MM.1S (cell line): ENCODE measurements around the gene ATP8B4.

Experiments used
- DNase-seq: peaks from one replicate; pipeline ENCODE4 v3.0.0-alpha.2; 2015
- H2AFZ ChIP-seq: fragments of 300-600 bp; sonication (generic); 2 replicates; pipeline ENCODE4 v1.6.0; 2016; ENCODE audit warnings: antibody characterized with exemption, low read length
- H3F3A ChIP-seq: fragments of 300-600 bp; sonication (generic); 2 replicates; pipeline ENCODE4 v1.6.1; 2016; ENCODE audit warnings: mild to moderate bottlenecking, antibody characterized with exemption, low read length, moderate library complexity, mixed read lengths; ENCODE audit not compliant: insufficient read depth
- H3K27ac ChIP-seq: fragments of 300-600 bp; sonication (generic); 2 replicates; pipeline ENCODE4 v1.5.1; 2016; ENCODE audit warnings: mild to moderate bottlenecking, low read length
- H3K27me3 ChIP-seq: fragments of 300-600 bp; sonication (generic); replicated peaks from 2 replicates; pipeline ENCODE4 v1.6.0; 2016; ENCODE audit warnings: low read length; ENCODE audit not compliant: insufficient read depth
- H3K36me3 ChIP-seq: fragments of 300-600 bp; sonication (generic); replicated peaks from 2 replicates; pipeline ENCODE4 v1.6.1; 2016; ENCODE audit warnings: mild to moderate bottlenecking, low read length, mixed read lengths; ENCODE audit not compliant: insufficient read depth
- H3K4me1 ChIP-seq: fragments of 300-600 bp; sonication (generic); 2 replicates; pipeline ENCODE4 v1.6.1; 2016; ENCODE audit warnings: low read length, mixed read lengths
- H3K4me2 ChIP-seq: fragments of 300-600 bp; sonication (generic); 2 replicates; pipeline ENCODE4 v1.6.0; 2016; ENCODE audit warnings: low read depth, low read length
- H3K4me3 ChIP-seq: fragments of 300-600 bp; sonication (generic); 2 replicates; pipeline ENCODE4 v1.5.1; 2016; ENCODE audit warnings: low read length, mixed read lengths
- H3K79me2 ChIP-seq: fragments of 300-600 bp; sonication (generic); 2 replicates; pipeline ENCODE4 v1.6.1; 2016; ENCODE audit warnings: mixed run types, low read length, mixed read lengths
- H3K9ac ChIP-seq: fragments of 300-600 bp; sonication (generic); 2 replicates; pipeline ENCODE4 v1.6.1; 2016; ENCODE audit warnings: low read length, mixed read lengths
- H3K9me2 ChIP-seq: fragments of 300-600 bp; sonication (generic); replicated peaks from 2 replicates; pipeline ENCODE4 v1.6.1; 2016; ENCODE audit warnings: mild to moderate bottlenecking, low read length, mixed read lengths; ENCODE audit not compliant: insufficient read depth
- H3K9me3 ChIP-seq: fragments of 300-600 bp; sonication (generic); replicated peaks from 2 replicates; pipeline ENCODE4 v1.6.1; 2016; ENCODE audit warnings: mild to moderate bottlenecking, low read length, mixed read lengths; ENCODE audit not compliant: insufficient read depth
- H4K20me1 ChIP-seq: fragments of 300-600 bp; sonication (generic); 2 replicates; pipeline ENCODE4 v1.6.1; 2016; ENCODE audit warnings: mild to moderate bottlenecking, low read length, moderate library complexity, mixed read lengths; ENCODE audit not compliant: insufficient read depth
- CTCF ChIP-seq: fragments of 300-600 bp; sonication (generic); IDR thresholded peaks from 2 replicates; pipeline ENCODE4 v1.5.1; 2016; ENCODE audit warnings: antibody characterized with exemption, low read length, mixed read lengths
- EZH2 ChIP-seq: fragments of 300-600 bp; sonication (generic); optimal IDR thresholded peaks from 2 replicates; pipeline ENCODE3; 2017; ENCODE audit warnings: low read depth, mild to moderate bottlenecking, antibody characterized with exemption, low read length, mixed read lengths
- EZH2phosphoT487 ChIP-seq: fragments of 300-600 bp; sonication (generic); IDR thresholded peaks from 2 replicates; pipeline ENCODE4 v1.6.1; 2018; ENCODE audit warnings: antibody characterized with exemption, low read length

ATP8B4 gene

DNA sequence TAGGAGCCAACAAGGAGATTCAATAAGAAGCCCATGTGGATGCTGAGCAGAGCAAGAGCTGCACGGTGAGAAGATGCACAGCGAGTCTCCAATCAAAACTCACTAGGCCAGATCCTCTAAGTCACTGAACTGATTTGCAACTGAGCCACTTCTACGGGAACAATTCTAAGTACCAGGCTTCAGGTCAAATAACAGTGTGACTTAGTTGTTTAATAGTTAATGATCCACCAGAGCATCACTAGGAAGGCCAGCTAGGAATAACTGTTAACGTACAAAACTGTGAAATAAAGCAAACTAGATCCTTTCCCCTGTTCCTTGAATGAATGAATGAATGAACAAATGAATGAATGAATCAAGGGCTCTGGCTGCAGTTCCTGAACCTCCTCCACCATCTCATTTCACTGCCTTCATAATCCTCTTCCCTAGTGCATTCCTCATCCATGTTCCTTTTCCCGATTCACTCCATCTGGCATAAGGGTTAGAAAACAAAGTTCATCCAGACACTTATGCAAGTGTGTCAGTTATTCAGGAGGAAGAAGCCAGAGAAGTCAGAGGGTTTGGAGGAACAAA lies 59.7 kb downstream of the ATP8B4 start:
- TF ChIP-seq EZH2 (no peak), EZH2phosphoT487 (no peak)
- no peaks in the 10 kb centered on the region for H3K9me2 ChIP-seq
- peak overlapping the region; percentile 25; the same call in 1 of the 2 replicates for H3K4me2 ChIP-seq
- H3K36me3 ChIP-seq = no peaks in the 10 kb centered on the region
- H3K4me1 ChIP-seq = no peaks in the 10 kb centered on the region
- no peaks in the 10 kb centered on the region for H3K9me3 ChIP-seq
- H3K9ac ChIP-seq = no peak overlapping the region
- no peaks in the 10 kb centered on the region for H3K79me2 ChIP-seq
- H3K27ac ChIP-seq = no peak overlapping the region
- DNase-seq = no peak
- no peaks in the 10 kb centered on the region for H3F3A ChIP-seq
- no peaks in the 10 kb centered on the region for H3K27me3 ChIP-seq
- no peak overlapping the region for H3K4me3 ChIP-seq
- H2AFZ ChIP-seq = peak overlapping the region; percentile 21; the same call in 1 of the 2 replicates
- H4K20me1 ChIP-seq = no peaks in the 10 kb centered on the region

GRCh38 chr15:50057905-50058639 lies 61.0 kb downstream of the ATP8B4 start:
- Histone ChIP-seq H2AFZ (no peak overlapping the region), H3K27ac (no peak overlapping the region)
- no peak for DNase-seq

DNA sequence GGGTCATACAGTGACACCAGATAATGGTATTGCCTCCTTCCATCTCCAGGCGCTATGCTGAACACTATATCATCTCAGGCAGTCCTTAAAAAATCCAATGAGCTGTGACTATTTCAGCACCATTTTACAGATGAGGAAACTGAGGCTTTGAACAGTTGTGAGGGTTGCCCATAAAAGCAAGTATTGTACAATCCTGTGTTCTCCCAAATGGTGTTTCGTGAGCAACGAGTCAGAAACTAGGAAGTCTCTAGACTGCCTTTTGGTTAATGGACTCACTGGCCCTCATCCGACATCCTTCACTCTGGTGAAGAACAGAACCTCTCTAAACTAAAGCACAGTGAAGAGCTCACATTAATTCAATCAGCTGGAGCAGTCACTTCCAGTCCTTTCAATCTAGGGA lies 61.8 kb downstream of the ATP8B4 start:
- H3K4me3 ChIP-seq = no peak overlapping the region
- no peaks in the 10 kb centered on the region for H4K20me1 ChIP-seq
- no peak overlapping the region for H3K9ac ChIP-seq
- H3K4me2 ChIP-seq = no peak overlapping the region
- H3K4me1 ChIP-seq = no peaks in the 10 kb centered on the region
- H3K79me2 ChIP-seq = no peaks in the 10 kb centered on the region
- no peak overlapping the region for H3K27ac ChIP-seq
- TF ChIP-seq EZH2phosphoT487 (no peak), EZH2 (no peak), CTCF (no peak)
- no peaks in the 10 kb centered on the region for H3K9me3 ChIP-seq
- H3K27me3 ChIP-seq = no peaks in the 10 kb centered on the region
- no peak overlapping the region for H2AFZ ChIP-seq
- no peaks in the 10 kb centered on the region for H3F3A ChIP-seq
- no peak for DNase-seq
- H3K9me2 ChIP-seq = no peaks in the 10 kb centered on the region
- H3K36me3 ChIP-seq = no peaks in the 10 kb centered on the region

More at GRCh38 chr15:50057905-50058639, 61.0 kb downstream of the ATP8B4 start:
- Histone ChIP-seq H3K79me2 (no peaks in the 10 kb centered on the region), H3K36me3 (no peaks in the 10 kb centered on the region), H3K4me2 (no peak overlapping the region), H3K9ac (no peak overlapping the region), H3K27me3 (no peaks in the 10 kb centered on the region), H3K4me1 (no peaks in the 10 kb centered on the region), H3K4me3 (no peak overlapping the region), H3K9me2 (no peaks in the 10 kb centered on the region), H3K9me3 (no peaks in the 10 kb centered on the region), H3F3A (no peaks in the 10 kb centered on the region), H4K20me1 (no peaks in the 10 kb centered on the region)
- TF ChIP-seq CTCF = no peak

GRCh38 chr15:50055750-50056157 lies 63.3 kb downstream of the ATP8B4 start:
- no peaks in the 10 kb centered on the region for H4K20me1 ChIP-seq
- no peak overlapping the region for H3K9ac ChIP-seq
- no peaks in the 10 kb centered on the region for H3K9me3 ChIP-seq
- no peak overlapping the region for H3K4me2 ChIP-seq
- no peaks in the 10 kb centered on the region for H3K27me3 ChIP-seq
- H3K27ac ChIP-seq = no peak overlapping the region
- H3K4me1 ChIP-seq = no peaks in the 10 kb centered on the region
- H3K79me2 ChIP-seq = no peaks in the 10 kb centered on the region
- DNase-seq = no peak
- no peaks in the 10 kb centered on the region for H3K9me2 ChIP-seq
- no peak for TF ChIP-seq CTCF
- TF ChIP-seq EZH2phosphoT487 = no peak
- TF ChIP-seq EZH2 = no peak
- no peak overlapping the region for H2AFZ ChIP-seq
- no peaks in the 10 kb centered on the region for H3K36me3 ChIP-seq
- H3F3A ChIP-seq = no peaks in the 10 kb centered on the region
- H3K4me3 ChIP-seq = no peak overlapping the region
